Measurements from ENCODE around the gene TFB1M. TPM values are rescaled to one million over a fixed set of nuclear protein-coding genes. Genes with fewer than 3 reads are reported as not detected.
A peak's percentile ranks its signal among the peaks of the same experiment; 100 is the strongest.
"Not testable (repeated sequence)": the region's sequence is repeated elsewhere in the genome, so short reads cannot be mapped to it uniquely, and the experiment has no call there.

The TFB1M gene
- total and polyA plus RNA-seq, 4 experiments from 2014 or later, result 12.6 to 45.7 (median 29.1) TPM

DNA sequence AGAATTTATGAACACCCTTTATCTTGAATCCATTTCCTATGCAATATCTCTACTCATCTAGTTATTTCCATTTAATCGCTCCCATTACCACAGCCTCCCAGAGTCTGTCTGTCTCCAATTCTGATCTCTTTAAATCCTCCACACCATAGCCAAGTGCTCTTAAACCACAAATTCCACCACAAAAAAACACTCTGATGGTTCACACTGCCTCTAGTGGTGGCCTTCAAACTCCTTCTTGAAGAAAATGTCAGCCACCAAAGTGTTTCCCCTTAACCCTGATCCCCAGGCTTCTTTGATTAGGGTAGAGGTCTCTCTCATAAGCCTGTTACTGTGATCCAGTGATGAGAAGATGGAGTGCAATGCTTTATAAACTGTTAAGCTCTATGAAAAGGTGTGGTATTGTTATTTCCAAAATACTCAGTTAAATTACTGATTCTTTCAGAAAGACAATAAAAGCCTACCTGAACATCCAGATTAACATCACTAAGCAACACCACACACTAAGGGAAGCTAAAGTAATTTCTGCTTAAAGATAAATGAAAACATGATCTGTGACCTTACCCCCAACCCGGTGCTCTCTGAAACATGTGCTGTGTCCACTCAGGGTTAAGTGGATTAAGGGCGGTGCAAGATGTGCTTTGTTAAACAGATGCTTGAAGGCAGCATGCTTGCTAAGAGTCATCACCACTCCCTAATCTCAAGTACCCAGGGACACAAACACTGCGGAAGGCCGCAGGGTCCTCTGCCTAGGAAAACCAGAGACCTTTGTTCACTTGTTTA lies 46.0 kb downstream of the TFB1M start:
- intact Hi-C loops (cut with micrococcal nuclease), result loop anchor here (1.0 kb wide), 1 partner anchor 91 kb away; no protein-coding TSS in a partner anchor

DNA sequence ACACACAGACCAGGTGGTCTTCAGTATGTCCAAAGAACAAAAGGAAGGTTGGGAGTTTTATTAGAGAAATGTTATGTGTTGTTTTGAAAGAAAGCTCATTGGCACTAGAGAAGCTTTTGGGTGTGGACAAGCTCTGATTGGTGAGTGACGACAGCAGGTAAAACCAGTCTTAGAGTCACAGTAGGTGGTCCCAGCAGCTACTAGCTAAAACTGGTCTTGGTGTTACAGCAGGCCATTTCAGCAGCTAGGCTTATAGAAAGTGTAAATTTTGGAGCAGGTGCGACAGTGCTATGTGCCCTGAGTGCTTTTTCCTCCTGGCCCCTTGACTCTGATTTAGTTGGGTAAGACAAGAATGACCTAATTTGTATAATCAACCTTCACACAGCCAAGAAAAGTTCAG lies 46.9 kb downstream of the TFB1M start:
- H3K27me3 Mint-ChIP-seq, result no peaks in the 10 kb centered on the region
- no peak overlapping the region for H3K27ac ChIP-seq (ENCODE audit: low read depth, low read length)
- CTCF ChIA-PET (ENCODE audit: partially characterized antibody), result interaction anchor here (0.6 to 4.4 kb wide), 7 partner anchors 9 to 351 kb away, joined by 3 to 22 read pairs (median 4); no protein-coding TSS in a partner anchor
- no peak overlapping the region for H3K4me3 Mint-ChIP-seq
- no peaks in the 10 kb centered on the region for H3K9me3 Mint-ChIP-seq
- no peaks in the 10 kb centered on the region for H3K27me3 ChIP-seq (ENCODE audit: insufficient read depth, low read length)
- H3K9me3 ChIP-seq (ENCODE audit: control insufficient read depth in 1 of 2, low read length in 2 of 2), result no peaks in the 10 kb centered on the region
- no peak overlapping the region for H3K4me3 ChIP-seq (ENCODE audit: low read length in 2 of 2)
- peak overlapping the region in 1 of 7 donors; percentile 63 for H3K27ac Mint-ChIP-seq
- H3K4me1 ChIP-seq (ENCODE audit: insufficient read depth, low read length), result peaks cover 4% of the 10 kb centered on the region
- H3K36me3 Mint-ChIP-seq, result peaks cover 28 to 38% of the 10 kb centered on the region in 2 donors
- intact Hi-C loops (cut with micrococcal nuclease), result no loop called here
- H3K36me3 ChIP-seq (ENCODE audit: insufficient read depth, low read length), result peaks cover 17% of the 10 kb centered on the region
- H3K4me1 Mint-ChIP-seq, result peaks cover 7 to 10% (median 9%) of the 10 kb centered on the region in 4 donors
- POLR2A ChIA-PET (ENCODE audit: partially characterized antibody), result interaction anchor here (1.1 kb wide), 1 partner anchor 46 kb away, joined by 3 read pairs; no protein-coding TSS in a partner anchor
- no peak for DNase-seq

More for the DNA sequence above, 46.0 kb downstream of the TFB1M start:
- peaks cover 7 to 12% (median 11%) of the 10 kb centered on the region in 4 donors for H3K4me1 Mint-ChIP-seq
- peaks cover 33 to 43% of the 10 kb centered on the region in 2 donors for H3K36me3 Mint-ChIP-seq
- H3K27me3 ChIP-seq (ENCODE audit: insufficient read depth, low read length); H3K9me3 Mint-ChIP-seq; H3K27ac ChIP-seq (ENCODE audit: low read depth, low read length); H3K4me1 ChIP-seq (ENCODE audit: insufficient read depth, low read length); H3K9me3 ChIP-seq (ENCODE audit: control insufficient read depth in 1 of 2, low read length in 2 of 2); H3K27me3 Mint-ChIP-seq; POLR2A ChIA-PET (ENCODE audit: partially characterized antibody); H3K4me3 ChIP-seq (ENCODE audit: low read length in 2 of 2); H3K4me3 Mint-ChIP-seq: not testable (repeated sequence)
- DNase-seq, result peak in 4 of 5 donors; percentile 15 to 24 (median 20)
- peaks cover 17% of the 10 kb centered on the region for H3K36me3 ChIP-seq (ENCODE audit: insufficient read depth, low read length)
- CTCF ChIA-PET (ENCODE audit: partially characterized antibody), result interaction anchor here (0.9 to 4.4 kb wide), 8 partner anchors 9 to 97 kb away, joined by 3 to 22 read pairs (median 4); no protein-coding TSS in a partner anchor
- peak overlapping the region in 2 of 7 donors; percentile 52 to 62 for H3K27ac Mint-ChIP-seq

DNA sequence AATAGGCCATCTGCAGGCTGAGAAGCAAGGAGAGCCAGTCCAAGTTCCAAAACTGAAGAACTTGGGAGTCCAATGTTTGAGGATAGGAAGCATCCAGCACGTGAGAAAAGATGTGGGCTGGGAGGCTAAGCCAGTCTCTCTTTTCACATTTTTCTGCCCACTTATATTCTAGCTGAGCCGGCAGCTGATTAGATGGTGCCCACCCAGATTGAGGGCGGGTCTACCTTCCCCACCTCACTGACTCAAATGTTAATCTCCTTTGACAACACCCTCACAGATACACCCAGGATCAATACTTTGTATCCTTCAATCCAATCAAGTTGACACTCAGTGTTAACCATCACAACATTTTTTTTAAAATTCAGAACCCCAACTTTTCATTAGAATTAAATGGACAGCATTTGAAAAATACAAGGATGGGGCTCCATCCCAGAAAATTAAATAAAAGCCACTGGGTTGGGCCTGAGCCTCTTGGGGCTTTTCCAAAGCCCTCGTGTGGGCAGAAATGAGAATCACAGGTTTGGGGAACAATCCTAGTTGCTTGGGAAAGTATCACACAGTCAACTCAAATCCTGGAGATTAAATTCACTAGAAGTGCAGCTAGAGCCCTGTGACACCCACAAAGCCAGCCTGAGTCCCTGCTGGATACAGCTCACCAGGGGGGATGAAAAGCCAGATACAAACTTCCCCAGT lies 48.3 kb downstream of the TFB1M start:
- no peak overlapping the region for H3K27ac ChIP-seq (ENCODE audit: low read depth, low read length)
- Mint-ChIP-seq H3K4me3 (no peak overlapping the region), H3K9me3 (no peaks in the 10 kb centered on the region), H3K36me3 (peaks cover 35 to 40% of the 10 kb centered on the region in 2 donors), H3K27ac (no peak overlapping the region), H3K4me1 (peaks cover 6 to 12% (median 11%) of the 10 kb centered on the region in 4 donors), H3K27me3 (no peaks in the 10 kb centered on the region)
- H3K9me3 ChIP-seq (ENCODE audit: control insufficient read depth in 1 of 2, low read length in 2 of 2), result no peaks in the 10 kb centered on the region
- CTCF ChIA-PET (ENCODE audit: partially characterized antibody), result interaction anchor here (1.0 to 3.6 kb wide), 2 partner anchors 11 to 47 kb away, joined by 3 to 22 read pairs; no protein-coding TSS in a partner anchor
- H3K27me3 ChIP-seq (ENCODE audit: insufficient read depth, low read length), result no peaks in the 10 kb centered on the region
- H3K36me3 ChIP-seq (ENCODE audit: insufficient read depth, low read length), result peaks cover 14% of the 10 kb centered on the region
- intact Hi-C loops (cut with micrococcal nuclease), result no loop called here
- POLR2A ChIA-PET (ENCODE audit: partially characterized antibody), result no interaction called here
- DNase-seq, result no peak
- H3K4me1 ChIP-seq (ENCODE audit: insufficient read depth, low read length), result peaks cover 4% of the 10 kb centered on the region
- H3K4me3 ChIP-seq (ENCODE audit: low read length in 2 of 2), result no peak overlapping the region

DNA sequence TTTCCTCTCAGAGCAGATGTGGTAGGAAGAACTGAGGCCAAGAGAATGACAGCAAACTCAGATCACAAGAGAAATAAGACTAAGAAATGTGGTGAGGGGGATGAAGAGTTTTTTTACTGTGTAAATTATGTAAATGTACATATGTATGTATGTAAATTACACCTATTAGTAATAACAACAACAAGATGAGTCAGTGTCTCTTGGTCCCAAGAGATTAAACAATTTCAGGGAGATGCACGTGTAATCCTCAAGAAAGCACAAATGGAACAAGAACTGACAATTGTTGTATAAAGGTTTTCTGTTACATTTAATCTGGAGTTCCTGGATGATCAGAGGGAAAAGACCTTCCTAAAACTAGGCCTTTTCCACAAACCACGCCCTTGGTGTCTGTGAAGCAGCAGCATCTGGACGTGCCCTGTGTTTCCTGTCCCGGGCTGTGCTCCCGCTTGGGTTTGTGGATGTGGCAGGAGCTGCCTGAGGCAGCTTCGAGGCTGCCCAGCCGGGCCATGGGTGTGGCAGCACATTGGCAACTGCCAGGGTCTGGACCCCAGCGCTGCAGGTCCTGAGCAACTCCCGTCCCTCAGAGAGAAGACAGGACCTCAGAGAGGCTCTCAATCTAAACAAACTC lies 49.5 kb downstream of the TFB1M start:
- ChIA-PET CTCF (ENCODE audit: partially characterized antibody) (no interaction called here), POLR2A (ENCODE audit: partially characterized antibody) (no interaction called here)
- Histone ChIP-seq H3K4me3 (ENCODE audit: low read length in 2 of 2) (no peak overlapping the region), H3K27ac (ENCODE audit: low read depth, low read length) (no peak overlapping the region), H3K27me3 (ENCODE audit: insufficient read depth, low read length) (no peaks in the 10 kb centered on the region), H3K9me3 (ENCODE audit: control insufficient read depth in 1 of 2, low read length in 2 of 2) (no peaks in the 10 kb centered on the region), H3K36me3 (ENCODE audit: insufficient read depth, low read length) (peaks cover 20% of the 10 kb centered on the region), H3K4me1 (ENCODE audit: insufficient read depth, low read length) (peaks cover 4% of the 10 kb centered on the region)
- peaks cover 42 to 46% of the 10 kb centered on the region in 2 donors for H3K36me3 Mint-ChIP-seq
- no peak for DNase-seq
- no peak overlapping the region for H3K4me3 Mint-ChIP-seq
- peak overlapping the region in 1 of 7 donors; percentile 2 for H3K27ac Mint-ChIP-seq
- H3K27me3 Mint-ChIP-seq, result no peaks in the 10 kb centered on the region
- H3K4me1 Mint-ChIP-seq, result peaks cover 6 to 11% (median 10%) of the 10 kb centered on the region in 4 donors
- intact Hi-C loops (cut with micrococcal nuclease), result no loop called here
- no peaks in the 10 kb centered on the region for H3K9me3 Mint-ChIP-seq

DNA sequence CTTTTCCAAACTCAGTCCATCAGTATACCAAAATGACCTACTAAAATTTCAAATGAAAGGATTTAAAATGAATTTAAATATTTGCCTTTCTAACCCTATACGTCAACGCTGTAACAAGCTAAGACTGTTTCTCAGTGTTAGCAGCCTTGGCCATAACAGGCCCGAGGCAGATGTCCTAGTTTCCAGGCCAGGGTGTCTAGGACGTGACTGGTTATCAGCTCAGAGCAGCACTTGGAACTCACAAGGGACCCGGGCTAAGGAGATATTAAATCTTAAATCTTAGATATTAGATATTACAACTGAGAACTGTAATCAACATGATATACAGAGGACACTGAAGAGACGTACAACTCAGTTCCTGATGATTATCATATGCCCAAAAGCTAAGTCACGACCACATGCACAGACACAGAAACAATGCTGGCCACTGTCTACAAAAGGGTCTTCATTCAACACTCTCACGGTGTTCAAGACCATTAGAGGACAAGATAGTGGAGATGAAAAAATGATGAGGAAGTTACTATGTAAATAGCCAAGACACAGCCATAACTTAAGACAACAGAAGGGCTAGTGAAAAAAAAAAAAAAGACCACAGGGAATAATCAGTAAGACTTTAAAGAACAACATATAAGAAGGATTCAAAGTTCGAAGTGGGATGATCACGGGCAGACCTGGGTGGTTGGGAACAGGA lies 50.8 kb downstream of the TFB1M start, which contains the start of gene CLDN20:
CLDN20 (plus strand) TSS at position 641 of the 691 bp plus-strand sequence. CDS start 11,707 bp downstream, outside the sequence.
- Mint-ChIP-seq H3K4me3 (no peak within 1 kb of the TSS), H3K36me3 (peaks cover 44 to 51% of the 10 kb centered on the region in 2 donors), H3K9me3 (no peaks in the 10 kb centered on the region), H3K27me3 (no peaks in the 10 kb centered on the region), H3K4me1 (peaks cover 6 to 11% (median 10%) of the 10 kb centered on the region in 4 donors), H3K27ac (peak within 1 kb of the TSS in 3 of 7 donors; percentile 2 to 80 (median 70))
- Histone ChIP-seq H3K27ac (ENCODE audit: low read depth, low read length) (no peak within 1 kb of the TSS), H3K27me3 (ENCODE audit: insufficient read depth, low read length) (no peaks in the 10 kb centered on the region), H3K9me3 (ENCODE audit: control insufficient read depth in 1 of 2, low read length in 2 of 2) (no peaks in the 10 kb centered on the region), H3K4me3 (ENCODE audit: low read length in 2 of 2) (no peak within 1 kb of the TSS), H3K36me3 (ENCODE audit: insufficient read depth, low read length) (peaks cover 32% of the 10 kb centered on the region), H3K4me1 (ENCODE audit: insufficient read depth, low read length) (peaks cover 4% of the 10 kb centered on the region)
- DNase-seq, result no peak
- POLR2A ChIA-PET (ENCODE audit: partially characterized antibody), result no interaction called here
- intact Hi-C loops (cut with micrococcal nuclease), result no loop called here
- CTCF ChIA-PET (ENCODE audit: partially characterized antibody), result no interaction called here

DNA sequence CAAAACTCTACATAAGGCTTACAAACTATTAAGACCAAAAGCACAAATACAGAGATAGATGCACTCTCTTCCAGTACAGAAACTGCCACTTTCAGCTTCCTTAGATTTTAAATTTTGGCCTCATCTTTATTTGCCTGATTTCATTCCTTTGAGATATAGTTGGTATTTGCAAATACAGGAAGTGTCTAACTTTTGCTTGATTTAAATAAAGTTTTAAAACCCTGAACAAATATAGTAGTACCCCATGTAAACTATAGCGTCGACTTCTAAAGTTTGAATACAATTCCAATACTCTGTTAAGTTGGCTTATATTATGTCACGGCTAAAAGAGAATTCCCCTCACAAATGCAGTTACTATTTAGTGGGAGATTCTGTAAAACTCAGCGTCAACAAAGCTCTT lies 51.6 kb downstream of the TFB1M start:
- H3K27me3 ChIP-seq (ENCODE audit: insufficient read depth, low read length), result no peaks in the 10 kb centered on the region
- peak overlapping the region in 4 of 7 donors; percentile 23 to 80 (median 38) for H3K27ac Mint-ChIP-seq
- peaks cover 0 to 7% (median 5%) of the 10 kb centered on the region in 4 donors for H3K4me1 Mint-ChIP-seq
- no peak for DNase-seq
- H3K36me3 Mint-ChIP-seq, result peaks cover 47 to 58% of the 10 kb centered on the region in 2 donors
- H3K36me3 ChIP-seq (ENCODE audit: insufficient read depth, low read length), result peaks cover 32% of the 10 kb centered on the region
- no peaks in the 10 kb centered on the region for H3K27me3 Mint-ChIP-seq
- intact Hi-C loops (cut with micrococcal nuclease), result no loop called here
- no peaks in the 10 kb centered on the region for H3K9me3 Mint-ChIP-seq
- no peaks in the 10 kb centered on the region for H3K9me3 ChIP-seq (ENCODE audit: control insufficient read depth in 1 of 2, low read length in 2 of 2)
- H3K27ac ChIP-seq (ENCODE audit: low read depth, low read length), result no peak overlapping the region
- CTCF ChIA-PET (ENCODE audit: partially characterized antibody), result no interaction called here
- no peak overlapping the region for H3K4me3 Mint-ChIP-seq
- POLR2A ChIA-PET (ENCODE audit: partially characterized antibody), result no interaction called here
- no peak overlapping the region for H3K4me3 ChIP-seq (ENCODE audit: low read length in 2 of 2)
- H3K4me1 ChIP-seq (ENCODE audit: insufficient read depth, low read length), result no peaks in the 10 kb centered on the region
